ENCODE measurements around the gene HAGHL. TPM values are rescaled to one million over a fixed set of nuclear protein-coding genes. Genes with fewer than 3 reads are reported as not detected.

The HAGHL gene
- total and polyA plus RNA-seq, 2 experiments from 2014 or later: 15.5 to 31.5 TPM

GRCh38 chr16:760545-761343, 33.8 kb downstream of the HAGHL start, which contains the start of gene MSLN:
TSS of gene MSLN (plus strand) at chr16:760734. CDS start at chr16:762681, 1,947 bp downstream.
- no peak for TF ChIP-seq CTCF (IDR thresholded peaks at IDR 0.05; ENCODE audit: poor library complexity)
- no peak for TF ChIP-seq EZH2 (IDR thresholded peaks at IDR 0.05; ENCODE audit: borderline replicate concordance)
- TF ChIP-seq EZH2phosphoT487 (IDR thresholded peaks at IDR 0.05; ENCODE audit: low read depth, severe bottlenecking, unreplicated experiment): no peak
- Histone ChIP-seq H3K27ac (peak within 1 kb of the TSS; percentile 46), H3K4me1 (ENCODE audit: insufficient read depth) (peaks cover 7% of the 10 kb centered on the region), H3K4me3 (no peak within 1 kb of the TSS), H3K9me3 (ENCODE audit: low read depth) (no peaks in the 10 kb centered on the region), H3K36me3 (replicated peaks; ENCODE audit: insufficient read depth, low read depth) (no peaks in the 10 kb centered on the region), H3K4me2 (no peak within 1 kb of the TSS), H3K9me2 (replicated peaks; ENCODE audit: insufficient read depth) (no peaks in the 10 kb centered on the region), H3K27me3 (no peaks in the 10 kb centered on the region), H2AFZ (no peak within 1 kb of the TSS), H3K79me2 (no peaks in the 10 kb centered on the region), H4K20me1 (ENCODE audit: insufficient read depth, poor library complexity, severe bottlenecking) (no peaks in the 10 kb centered on the region)
- DNase-seq (ENCODE audit: low spot score): no peak
- 82% methylated on average over 36 of the region's 37 CpGs for WGBS (ENCODE audit: low lambda C conversion rate, missing lambda C conversion rate)

GRCh38 chr16:761625-762513, 35.0 kb downstream of the HAGHL start:
- Histone ChIP-seq H3K9me2 (replicated peaks; ENCODE audit: insufficient read depth) (no peaks in the 10 kb centered on the region), H3K79me2 (no peaks in the 10 kb centered on the region), H2AFZ (no peak overlapping the region), H3K27ac (no peak overlapping the region), H3K27me3 (no peaks in the 10 kb centered on the region), H3K4me3 (no peak overlapping the region), H3K4me2 (no peak overlapping the region), H3K9me3 (ENCODE audit: low read depth) (no peaks in the 10 kb centered on the region), H4K20me1 (ENCODE audit: insufficient read depth, poor library complexity, severe bottlenecking) (no peaks in the 10 kb centered on the region), H3K36me3 (replicated peaks; ENCODE audit: insufficient read depth, low read depth) (no peaks in the 10 kb centered on the region), H3K4me1 (ENCODE audit: insufficient read depth) (peaks cover 7% of the 10 kb centered on the region)
- no peak for DNase-seq (ENCODE audit: low spot score)
- no peak for TF ChIP-seq CTCF (IDR thresholded peaks at IDR 0.05; ENCODE audit: poor library complexity)
- WGBS (ENCODE audit: low lambda C conversion rate, missing lambda C conversion rate): 87% methylated on average over 18 of the region's 22 CpGs

- no peak overlapping the region for H3K4me2 ChIP-seq
- 93% methylated on average over 17 of the region's 17 CpGs for WGBS (ENCODE audit: low lambda C conversion rate, missing lambda C conversion rate)
- no peak for DNase-seq (ENCODE audit: low spot score)
- H3K27ac ChIP-seq: no peak overlapping the region
- H3K36me3 ChIP-seq (replicated peaks; ENCODE audit: insufficient read depth, low read depth): no peaks in the 10 kb centered on the region
- H2AFZ ChIP-seq: no peak overlapping the region
- peaks cover 7% of the 10 kb centered on the region for H3K4me1 ChIP-seq (ENCODE audit: insufficient read depth)
- no peak for TF ChIP-seq EZH2 (IDR thresholded peaks at IDR 0.05; ENCODE audit: borderline replicate concordance)
- no peak for TF ChIP-seq EZH2phosphoT487 (IDR thresholded peaks at IDR 0.05; ENCODE audit: low read depth, severe bottlenecking, unreplicated experiment)
- H3K4me3 ChIP-seq: no peak overlapping the region
- H3K79me2 ChIP-seq: no peaks in the 10 kb centered on the region
- H3K9me3 ChIP-seq (ENCODE audit: low read depth): no peaks in the 10 kb centered on the region
- H3K27me3 ChIP-seq: no peaks in the 10 kb centered on the region
- H3K9me2 ChIP-seq (replicated peaks; ENCODE audit: insufficient read depth): no peaks in the 10 kb centered on the region
- no peaks in the 10 kb centered on the region for H4K20me1 ChIP-seq (ENCODE audit: insufficient read depth, poor library complexity, severe bottlenecking)
Measured at GRCh38 chr16:762595-763268, 35.8 kb downstream of the HAGHL start.
